Esophagus muscularis mucosa (tissue), 4 donors: ENCODE measurements around the gene PCDH9.

Source experiments
- EP300 ChIP-seq: sonication (generic); formaldehyde crosslinking; IDR thresholded peaks from one replicate; pipeline ENCODE4 v1.6.1; 2017; ENCODE audit warnings: antibody characterized with exemption
- POLR2A ChIP-seq: fragments of 450-650 bp; IDR thresholded peaks from one replicate; pipeline ENCODE4 v1.6.1; 2017; ENCODE audit warnings: antibody characterized with exemption, moderate library complexity, mild to moderate bottlenecking, low read depth
- POLR2AphosphoS5 ChIP-seq, 2 donors: sonication (generic); formaldehyde crosslinking; IDR thresholded peaks; one replicate each; pipeline ENCODE4 v1.6.1; 2017; ENCODE audit warnings: antibody characterized with exemption in 2 of 2
- TF ChIP-seq, protein P1 (sequence below), 3 experiments: fragments of 200-600 bp in 2 of 3; fragments of 450-650 bp in 1 of 3; sonication (generic) in 2 of 3; IDR thresholded peaks; one replicate each; pipeline ENCODE4 v1.5.1; 2017 to 2019; ENCODE audit warnings: antibody characterized with exemption in 3 of 3, mild to moderate bottlenecking in 2 of 3, moderate library complexity in 1 of 3

DNA sequence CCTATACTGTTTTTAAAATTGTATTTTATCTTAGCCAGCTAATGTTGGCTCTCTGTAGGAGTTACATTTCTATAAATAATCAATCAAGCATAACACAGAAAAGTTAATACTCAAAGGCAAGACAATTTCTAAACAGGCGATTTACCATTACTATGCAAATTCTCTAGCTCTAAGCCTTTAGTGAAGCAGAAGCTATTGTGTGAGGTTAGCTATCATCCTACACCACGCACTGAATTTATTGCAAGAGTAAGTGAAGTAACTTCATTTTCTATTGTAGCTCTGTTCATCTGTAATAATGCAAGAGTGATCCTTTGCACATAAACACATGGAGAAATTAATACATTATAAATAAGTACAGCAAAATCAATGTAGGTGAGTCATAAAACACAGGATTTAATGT is 439.3 kb downstream of the PCDH9 start:
- TF ChIP-seq, protein P1, sequence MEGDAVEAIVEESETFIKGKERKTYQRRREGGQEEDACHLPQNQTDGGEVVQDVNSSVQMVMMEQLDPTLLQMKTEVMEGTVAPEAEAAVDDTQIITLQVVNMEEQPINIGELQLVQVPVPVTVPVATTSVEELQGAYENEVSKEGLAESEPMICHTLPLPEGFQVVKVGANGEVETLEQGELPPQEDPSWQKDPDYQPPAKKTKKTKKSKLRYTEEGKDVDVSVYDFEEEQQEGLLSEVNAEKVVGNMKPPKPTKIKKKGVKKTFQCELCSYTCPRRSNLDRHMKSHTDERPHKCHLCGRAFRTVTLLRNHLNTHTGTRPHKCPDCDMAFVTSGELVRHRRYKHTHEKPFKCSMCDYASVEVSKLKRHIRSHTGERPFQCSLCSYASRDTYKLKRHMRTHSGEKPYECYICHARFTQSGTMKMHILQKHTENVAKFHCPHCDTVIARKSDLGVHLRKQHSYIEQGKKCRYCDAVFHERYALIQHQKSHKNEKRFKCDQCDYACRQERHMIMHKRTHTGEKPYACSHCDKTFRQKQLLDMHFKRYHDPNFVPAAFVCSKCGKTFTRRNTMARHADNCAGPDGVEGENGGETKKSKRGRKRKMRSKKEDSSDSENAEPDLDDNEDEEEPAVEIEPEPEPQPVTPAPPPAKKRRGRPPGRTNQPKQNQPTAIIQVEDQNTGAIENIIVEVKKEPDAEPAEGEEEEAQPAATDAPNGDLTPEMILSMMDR (IDR thresholded peaks at IDR 0.05), result no peak
- no peak for TF ChIP-seq POLR2A
- no peak for TF ChIP-seq POLR2AphosphoS5 (IDR thresholded peaks at IDR 0.05)
- TF ChIP-seq EP300, result no peak
